Stimulated activated CD8-positive, alpha-beta memory T cell treated with anti-CD3 and anti-CD28 coated beads, Interleukin-7, amount 100 ng/mL, for 24 hours (primary cell): ENCODE measurements around the gene CRACDL.
"Not testable (repeated sequence)": the region's sequence is repeated elsewhere in the genome, so short reads cannot be mapped to it uniquely, and the experiment has no call there.

Experiments
- DNase-seq: peaks from one replicate; pipeline ENCODE4 v3.0.0-alpha.2; 2020; ENCODE audit warnings: low read depth

CRACDL gene

DNA sequence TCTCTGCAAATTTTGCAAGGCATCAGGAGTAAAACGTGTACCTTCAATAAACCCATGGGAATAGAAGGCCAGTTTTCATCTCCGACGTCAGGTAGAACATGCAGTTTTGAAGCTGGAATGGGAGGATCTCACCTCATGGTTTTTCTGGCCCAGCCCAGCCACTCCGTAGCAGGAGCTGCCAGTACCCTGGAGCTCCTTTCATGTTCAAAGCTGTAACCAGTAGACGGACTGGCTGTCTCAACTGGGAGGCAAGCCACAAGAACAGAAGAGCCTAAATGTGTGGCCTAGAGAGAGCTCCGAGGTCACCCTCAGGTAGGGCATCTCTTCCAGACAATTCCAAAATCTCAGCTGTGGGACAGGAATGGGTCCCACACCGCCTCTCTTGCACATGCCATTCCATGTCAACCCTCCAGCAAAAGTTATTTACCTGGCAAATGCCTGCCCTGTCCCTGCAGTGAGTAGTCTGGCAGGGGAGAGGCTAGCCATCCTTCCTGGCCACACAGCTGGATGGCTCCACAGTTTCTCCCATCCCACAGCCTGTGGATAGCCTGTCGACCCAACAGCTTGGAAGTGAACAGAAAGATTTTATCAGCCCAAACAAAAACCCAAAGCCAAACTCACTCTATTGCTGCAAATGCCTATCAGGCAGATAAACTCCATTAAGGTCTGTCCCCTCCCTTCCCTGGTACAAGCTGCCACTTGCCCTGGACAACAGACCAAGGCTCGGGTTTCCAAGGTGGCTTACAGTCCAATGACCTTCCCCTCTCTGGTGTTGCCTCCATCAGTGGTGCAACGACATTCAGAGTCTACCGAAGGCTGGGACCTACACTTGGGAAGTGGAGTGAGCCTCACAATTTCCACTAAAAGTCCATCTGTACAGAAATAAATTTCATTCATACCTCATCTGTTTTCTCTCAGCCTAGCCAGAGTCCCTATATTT is 27.8 kb downstream of the CRACDL start:
- no peak for DNase-seq

DNA sequence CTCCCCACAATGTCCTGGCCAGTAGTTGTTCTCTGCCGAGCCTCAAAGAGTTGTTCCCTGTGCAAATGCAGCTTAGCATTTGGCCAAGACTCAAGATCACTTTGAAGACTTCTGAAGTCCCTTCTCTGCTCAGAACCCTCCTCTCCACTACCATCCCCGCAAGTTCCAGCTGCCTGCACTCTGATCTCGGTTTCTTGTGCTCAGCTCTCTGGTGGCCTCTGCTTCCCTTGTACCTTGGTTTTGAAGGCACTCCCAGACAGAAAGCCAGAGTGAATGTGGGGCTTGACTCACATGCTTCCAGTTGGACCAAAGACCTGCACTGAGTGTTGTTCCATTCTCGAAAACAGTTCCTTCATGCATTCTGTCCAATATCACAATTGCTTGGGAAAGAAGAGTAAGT is 28.6 kb downstream of the CRACDL start:
- DNase-seq: no peak

DNA sequence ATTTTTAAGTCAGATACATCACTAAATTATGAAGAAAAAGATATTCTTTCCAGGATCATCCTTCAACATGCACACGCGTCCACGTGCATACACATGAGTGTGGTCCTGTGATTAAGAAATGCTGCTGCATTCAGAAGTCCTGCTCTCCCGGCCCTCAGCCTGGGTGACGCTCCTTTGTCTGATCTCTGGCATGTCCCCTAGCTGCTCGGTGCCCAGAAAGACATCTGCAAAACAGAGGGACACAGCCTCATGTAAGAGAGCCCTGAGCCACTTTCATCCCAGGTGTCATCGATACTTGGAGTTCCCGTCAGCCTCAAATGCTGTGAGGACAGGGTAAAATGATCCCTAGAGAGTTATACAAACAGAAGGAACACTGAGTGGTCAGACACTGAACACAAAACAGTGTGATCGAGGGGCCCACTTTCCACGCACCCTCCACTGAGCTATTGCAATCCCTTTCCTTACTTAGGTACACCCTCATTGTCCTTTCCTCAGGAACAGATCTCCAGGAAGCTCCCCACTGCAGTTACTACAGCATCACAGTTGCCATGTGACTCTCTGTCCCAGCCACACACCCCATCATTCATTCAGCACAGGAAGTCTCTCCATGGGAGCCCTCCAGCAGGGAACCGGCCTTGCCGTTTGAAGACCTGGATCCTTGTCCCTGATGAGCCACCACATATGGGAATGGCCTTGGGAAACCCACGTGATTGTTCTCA is 32.1 kb downstream of the CRACDL start:
- no peak for DNase-seq

DNA sequence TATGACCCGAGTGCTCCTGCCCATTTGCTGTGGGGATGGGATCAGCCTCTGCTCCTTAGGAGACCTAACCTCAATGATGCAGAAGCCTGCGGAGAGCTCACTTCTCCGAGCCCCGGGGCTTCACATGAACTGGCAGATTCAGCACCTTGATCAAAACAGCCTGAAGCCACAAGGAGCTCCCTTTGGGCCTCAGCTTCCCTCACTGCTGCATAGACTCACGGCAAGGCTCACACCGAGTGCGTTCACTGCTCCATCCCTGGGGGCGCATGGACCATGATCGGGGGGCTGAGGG is 33.0 kb downstream of the CRACDL start:
- no peak for DNase-seq

DNA sequence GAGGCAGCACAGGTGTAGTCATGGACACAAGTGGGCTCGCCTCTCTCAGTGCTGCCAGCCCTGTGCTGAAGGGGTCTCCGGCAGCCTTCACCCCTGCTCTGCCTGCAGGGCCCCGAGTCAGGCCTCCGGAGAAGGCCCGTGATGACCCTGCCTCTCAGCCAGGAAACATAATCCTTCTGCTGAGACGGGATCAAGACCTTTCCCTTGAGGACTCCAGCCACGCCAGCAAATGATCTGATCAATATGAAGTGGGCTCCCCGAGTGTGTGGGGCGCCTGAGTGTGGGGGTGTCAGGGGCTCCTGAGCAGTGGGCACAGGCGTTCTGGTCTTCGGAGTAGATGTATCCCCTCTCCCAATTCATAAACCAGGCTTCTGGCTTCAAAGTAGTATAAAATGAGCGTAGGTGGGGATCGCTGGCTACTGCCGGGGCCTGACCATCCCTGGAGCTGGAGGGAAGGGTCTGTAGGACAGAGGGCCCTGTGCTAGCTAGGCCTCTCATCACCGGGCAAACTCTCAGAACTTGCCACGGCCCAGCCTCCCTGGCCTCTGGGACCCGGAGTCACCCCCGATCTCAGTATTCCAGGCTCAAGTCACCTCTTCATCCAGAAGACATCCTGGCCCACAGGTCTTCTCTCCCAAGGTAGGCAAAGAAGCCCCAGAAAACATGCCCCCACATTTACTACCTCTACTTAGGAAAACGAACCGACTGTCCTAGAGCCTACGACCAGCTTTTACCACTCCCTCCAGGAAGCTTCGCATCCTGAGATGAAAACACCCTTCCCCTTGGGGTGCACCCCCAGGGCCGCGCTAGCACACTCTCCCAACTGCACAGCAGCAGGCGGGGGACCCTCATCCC is 33.6 kb downstream of the CRACDL start:
- DNase-seq: no peak

DNA sequence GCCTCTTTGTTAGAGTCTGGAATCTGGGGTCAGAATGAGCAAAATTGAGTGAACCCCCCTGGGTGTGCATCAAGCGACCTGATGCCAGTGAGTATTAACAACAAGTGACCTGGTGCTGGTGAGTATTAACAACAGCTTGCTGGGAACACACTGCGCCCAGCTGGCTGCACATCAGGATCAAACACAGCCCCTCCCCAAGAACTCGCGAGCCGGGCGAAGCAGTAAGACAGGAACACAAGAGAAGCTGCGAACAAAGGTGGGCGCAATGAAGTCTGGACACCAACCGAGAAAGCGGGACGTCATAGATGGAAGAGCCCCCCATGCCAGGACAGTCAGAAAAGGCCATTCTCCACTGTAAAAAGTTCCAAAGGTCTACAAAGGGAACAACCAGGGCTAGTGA is 34.3 kb downstream of the CRACDL start:
- no peak for DNase-seq

DNA sequence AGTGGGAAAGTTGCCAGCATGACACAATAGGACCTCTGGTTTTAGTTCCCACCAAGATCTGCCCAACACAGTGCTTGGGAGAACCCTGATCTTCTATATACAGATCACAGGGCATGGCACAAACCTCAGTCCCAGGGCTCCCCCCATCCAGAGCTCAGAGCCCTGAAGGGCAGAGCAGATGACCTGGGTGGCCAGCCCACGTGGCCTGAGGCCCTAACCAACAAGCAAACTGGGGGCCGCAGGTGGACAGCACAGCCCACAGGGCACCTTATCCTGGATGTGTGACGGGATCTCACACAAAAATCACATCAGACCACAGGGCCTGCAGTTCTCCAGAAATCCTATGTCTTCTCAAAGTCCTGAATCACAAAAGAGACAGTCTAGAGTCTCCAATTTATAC is 34.7 kb downstream of the CRACDL start:
- no peak for DNase-seq

DNA sequence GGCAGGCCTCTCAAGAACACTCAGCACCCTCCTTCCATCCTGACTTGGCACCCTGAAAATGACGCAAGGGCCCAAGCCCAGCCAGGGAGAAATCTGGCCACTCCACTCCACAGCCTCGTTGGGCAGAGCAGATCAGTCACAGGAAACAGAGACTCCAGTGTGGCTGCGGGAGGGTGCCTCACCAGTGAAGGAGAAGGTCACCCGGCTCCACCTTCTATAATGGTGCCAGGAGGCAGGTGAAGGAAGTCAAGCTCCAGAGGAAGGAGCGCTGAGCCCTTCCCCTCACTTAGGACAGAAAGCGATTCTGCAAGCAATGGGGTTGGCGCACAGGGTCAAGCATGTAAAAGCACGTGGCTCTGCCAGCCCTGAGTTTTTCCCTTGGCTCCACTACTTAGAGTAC is 35.3 kb downstream of the CRACDL start:
- DNase-seq: no peak

DNA sequence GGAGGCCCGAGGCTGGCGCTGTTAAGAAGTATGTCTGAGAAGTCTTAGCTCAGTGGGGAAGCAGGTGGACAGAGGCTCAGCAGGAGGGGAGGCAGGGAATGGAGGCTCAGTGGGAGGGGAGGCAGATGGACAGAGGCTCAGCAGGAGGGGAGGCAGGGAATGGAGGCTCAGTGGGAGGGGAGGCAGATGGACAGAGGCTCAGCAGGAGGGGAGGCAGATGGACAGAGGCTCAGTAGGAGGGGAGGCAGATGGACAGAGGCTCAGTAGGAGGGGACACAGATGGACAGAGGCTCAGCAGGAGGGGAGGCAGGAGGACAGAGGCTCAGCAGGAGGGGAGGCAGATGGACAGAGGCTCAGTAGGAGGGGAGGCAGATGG is 36.3 kb downstream of the CRACDL start:
- not testable (repeated sequence) for DNase-seq

DNA sequence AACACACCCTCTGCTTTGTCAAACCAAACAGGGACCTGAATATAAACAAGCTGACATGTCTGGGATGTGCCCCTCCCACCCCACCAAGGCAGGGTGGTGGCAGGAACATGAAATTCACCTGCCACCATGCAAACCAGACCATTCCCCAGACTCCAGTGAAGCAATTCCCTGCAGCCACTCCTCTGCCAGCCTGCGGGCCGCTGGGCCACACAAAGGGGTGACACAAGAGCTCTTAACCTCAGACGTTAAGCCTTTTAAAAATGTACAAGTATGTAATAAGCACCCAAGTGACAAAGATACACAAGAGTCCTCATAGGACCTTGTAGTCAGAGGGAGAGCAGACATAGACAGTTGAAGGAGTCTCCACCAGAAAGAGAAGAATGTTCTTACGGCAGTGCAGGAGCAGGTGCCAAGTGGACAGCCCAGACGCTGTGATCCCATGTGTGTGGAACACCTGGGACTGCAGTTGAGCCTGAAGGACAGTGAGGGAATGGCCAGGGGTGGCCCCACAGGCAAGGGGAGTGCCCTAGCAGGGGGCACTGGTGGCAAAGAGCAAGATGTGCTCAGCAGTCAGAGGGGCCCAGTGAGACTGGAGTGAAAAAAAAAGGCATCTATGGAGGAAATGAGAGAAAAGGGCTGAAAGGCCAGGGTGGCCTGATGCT is 36.9 kb downstream of the CRACDL start:
- DNase-seq: no peak

DNA sequence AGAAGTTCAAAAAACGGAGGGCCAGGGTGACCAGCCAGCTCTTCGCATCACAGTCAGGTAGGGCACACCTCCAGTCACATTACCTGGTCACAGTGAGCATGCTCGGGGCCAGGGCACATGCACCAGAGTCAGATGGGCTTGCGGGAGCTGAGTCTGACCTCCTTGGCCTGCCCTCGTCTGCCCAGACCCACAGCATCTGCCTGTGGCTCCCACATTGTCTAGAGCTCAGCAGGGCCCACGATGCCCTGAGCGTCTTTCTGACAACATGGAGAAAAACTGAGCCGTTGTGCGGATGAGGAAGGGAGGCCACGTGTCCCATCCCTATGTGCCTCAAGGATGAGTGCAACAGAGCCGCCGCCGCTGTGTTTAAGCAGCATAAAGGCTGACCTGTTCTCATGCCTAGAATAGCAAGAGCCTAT is 37.6 kb downstream of the CRACDL start:
- no peak for DNase-seq

DNA sequence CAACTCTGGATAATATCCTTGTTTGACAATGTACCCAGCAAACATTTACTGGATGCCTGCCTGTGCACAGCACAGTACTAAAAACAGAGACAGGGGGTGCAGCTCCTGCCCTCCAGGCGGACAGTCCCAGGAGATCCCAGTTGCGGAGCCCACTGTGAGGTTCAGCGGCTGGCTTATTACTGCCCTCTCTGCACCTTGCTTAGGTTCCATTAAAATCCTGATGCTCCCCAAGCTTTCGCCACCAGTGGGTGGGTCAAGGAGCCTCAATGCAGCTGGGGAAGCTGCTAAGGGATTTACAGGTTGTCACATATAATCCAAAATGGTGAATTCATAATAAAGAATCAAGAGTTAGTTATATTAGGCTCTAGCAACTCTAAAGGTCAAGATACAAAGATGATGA is 38.3 kb downstream of the CRACDL start:
- DNase-seq: no peak

DNA sequence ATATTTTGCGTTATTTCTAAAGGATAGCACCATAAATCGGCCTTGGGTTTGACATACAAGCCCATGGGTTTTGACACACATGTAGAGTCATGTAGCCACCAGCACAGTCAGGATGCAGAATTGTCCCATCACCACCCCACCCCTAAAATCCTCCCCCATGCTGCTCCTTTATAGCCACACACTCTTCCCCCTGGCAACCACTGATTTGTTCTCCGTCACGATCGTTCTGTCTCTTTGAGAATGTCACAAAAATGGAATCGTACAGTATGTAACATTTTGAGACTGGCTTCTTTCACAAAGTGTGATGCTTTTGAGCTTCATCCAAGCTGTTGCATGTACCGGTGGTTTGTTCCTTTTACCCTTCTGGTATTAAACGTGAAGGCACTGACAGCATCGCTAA is 39.1 kb downstream of the CRACDL start:
- no peak for DNase-seq

DNA sequence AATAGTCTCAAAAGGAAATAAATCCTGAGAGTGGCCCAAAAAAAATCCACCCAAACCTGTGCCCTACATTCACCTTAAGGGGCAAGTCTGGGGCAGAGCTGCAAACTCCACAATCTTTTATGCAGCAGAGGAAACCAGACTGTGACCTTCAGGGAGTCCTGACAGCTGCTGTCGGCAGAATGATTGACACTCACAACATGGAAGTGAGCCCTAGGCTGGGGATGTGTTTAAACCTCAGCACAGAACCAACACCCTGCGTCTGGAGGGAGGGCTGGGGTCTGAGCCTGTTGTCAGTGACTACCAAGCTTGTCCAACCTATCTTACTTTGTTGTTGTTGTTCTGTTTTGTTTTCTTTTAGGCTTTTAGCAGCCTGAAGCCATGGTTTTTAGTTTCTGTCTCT is 39.6 kb downstream of the CRACDL start:
- DNase-seq: no peak

DNA sequence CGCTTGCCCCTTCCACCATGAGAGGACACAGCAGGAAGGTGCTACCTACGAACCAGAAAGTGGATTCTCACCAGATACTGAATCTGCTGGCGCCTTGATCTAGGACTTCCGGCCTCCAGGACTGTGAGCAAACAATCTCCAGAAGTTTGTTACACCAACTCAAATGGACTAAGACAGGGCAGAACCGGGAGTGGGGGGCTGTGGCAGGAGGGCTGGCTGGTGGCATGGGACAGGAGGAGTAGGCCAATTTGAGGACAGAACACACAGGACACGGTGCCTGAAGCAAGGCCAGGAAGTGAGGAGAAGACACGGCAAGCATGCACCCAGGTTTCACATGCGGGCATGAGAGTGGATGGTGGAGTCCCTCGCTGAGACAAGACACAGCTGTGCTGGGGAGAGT is 40.1 kb downstream of the CRACDL start:
- DNase-seq: no peak

DNA sequence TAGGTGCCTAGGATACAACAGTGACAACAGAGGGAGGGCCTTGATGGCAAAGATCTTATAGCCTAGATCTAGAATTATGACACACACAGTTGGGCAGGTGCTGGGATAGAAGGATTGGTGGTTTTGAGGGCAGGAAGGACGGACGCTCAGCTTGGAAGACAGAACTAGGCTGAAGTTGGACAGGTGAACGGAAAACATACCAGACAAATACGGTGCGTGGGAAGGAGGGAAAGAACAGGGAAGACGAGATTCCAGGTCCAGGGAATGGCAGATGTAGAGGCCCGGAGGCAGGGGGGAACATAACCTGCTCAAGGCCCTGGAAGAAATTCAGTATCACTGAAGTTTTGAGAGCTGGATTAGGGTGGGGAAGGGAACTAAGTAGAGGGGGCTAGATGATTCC is 40.8 kb downstream of the CRACDL start:
- DNase-seq: no peak

DNA sequence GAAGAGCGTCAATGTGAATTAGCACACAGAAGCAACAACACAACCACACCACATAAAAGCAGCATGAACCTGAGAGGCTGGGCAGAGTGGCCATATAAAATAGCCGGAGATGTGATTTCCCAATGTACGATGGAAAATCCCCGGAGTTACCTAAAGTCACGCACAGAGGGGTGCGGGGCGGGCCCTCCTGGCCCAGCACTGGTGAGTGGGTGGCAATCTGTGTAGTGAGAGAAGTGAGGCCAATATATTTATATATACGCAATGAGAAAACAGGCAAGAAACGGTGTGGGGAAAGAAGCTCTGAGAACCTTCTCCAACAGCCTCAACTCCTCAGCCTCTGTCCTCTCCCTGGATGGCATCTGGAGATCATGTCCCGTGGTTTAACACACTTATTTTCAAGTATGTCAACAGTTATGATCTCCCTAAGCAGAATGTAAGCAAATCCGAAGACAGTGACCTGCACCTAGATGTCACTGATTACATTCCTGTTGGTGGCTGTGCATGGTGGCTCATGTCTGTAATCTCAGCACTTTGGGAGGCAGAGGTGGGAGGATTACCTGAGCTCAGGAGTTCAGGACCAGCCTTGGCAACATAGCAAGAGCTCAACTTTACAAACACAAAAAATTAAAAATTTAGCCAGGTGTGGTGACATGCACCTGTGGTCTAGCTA is 41.6 kb downstream of the CRACDL start:
- DNase-seq: no peak

DNA sequence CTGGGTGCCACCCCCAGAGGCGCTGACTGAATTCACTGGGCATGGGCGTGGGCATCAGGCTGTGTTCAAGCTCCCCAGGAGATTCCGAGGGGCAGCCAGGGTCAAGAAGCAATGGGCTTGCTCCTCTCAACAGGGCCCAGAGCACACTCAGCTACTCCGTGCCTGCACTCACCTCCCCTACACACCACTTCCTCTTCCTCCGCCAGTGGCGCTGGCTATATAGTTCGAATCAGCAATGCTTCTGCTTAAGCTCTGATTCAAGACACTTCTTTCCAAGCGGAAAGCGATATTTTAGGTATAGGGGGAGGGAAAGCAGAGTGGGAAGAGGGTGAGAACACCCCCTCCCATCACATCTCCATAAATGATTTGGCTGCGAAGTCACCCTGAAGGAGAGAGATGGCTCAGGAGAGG is 42.1 kb downstream of the CRACDL start:
- no peak for DNase-seq

DNA sequence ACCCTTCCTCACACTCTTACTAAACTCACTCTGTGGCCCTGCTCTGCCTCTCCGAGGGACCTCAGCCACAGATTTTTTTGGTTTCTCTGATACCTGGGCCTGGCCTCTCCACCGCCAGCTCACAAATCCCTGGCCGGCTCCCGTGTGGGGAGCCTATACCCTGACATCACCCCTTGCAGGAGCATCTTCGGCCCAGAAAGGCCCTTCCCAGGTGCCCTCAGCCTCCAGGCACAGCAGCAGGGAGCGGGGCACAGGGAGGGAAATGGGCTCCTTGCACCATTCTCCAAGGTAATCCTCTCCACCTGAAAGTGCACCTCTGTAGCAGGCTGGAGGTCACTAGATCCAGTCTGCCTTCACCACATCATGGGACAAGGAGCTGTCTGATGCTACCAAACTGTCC is 43.2 kb downstream of the CRACDL start:
- DNase-seq: no peak

DNA sequence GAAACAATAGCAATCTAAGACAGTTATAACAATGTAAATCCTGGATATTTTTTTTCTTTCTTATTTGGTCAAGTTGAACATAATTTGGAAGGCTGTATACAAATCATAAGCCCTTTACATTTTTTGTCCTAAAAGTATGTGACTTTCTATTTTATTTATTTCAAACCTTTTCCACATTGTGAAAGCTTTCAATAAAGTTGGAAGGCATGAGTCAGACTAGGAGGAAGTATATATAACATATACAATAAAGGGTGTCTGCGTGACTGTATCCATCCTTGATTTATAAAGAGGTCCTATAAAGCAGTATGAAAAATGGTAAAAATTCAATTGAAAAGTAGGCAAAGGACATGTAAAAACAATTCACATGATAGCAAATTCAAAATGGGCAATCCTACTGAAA is 44.4 kb downstream of the CRACDL start:
- no peak for DNase-seq

DNA sequence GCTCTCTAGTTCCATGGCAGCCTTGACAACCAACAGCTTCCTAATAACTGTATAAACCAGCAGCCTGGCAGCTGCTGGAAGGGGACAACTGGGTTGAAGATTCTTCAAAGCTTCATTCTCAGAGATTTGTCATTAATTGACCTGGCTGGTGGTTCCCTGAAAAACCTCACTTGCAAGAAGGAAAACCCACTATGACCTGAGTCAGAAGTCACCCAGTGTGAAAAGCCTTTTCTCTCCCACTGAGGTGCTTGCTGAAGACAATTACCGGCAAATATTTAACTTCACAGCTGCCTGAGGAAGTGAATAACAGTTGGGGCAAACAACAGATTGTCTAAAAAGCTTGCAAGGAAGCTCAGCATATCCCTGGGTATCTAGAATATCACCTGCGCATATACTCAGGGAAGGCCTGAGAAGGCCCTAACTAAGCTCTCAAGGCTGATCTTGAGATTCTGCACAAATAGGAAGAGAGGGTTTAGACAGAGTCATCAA is 49.9 kb downstream of the CRACDL start:
- DNase-seq: no peak

DNA sequence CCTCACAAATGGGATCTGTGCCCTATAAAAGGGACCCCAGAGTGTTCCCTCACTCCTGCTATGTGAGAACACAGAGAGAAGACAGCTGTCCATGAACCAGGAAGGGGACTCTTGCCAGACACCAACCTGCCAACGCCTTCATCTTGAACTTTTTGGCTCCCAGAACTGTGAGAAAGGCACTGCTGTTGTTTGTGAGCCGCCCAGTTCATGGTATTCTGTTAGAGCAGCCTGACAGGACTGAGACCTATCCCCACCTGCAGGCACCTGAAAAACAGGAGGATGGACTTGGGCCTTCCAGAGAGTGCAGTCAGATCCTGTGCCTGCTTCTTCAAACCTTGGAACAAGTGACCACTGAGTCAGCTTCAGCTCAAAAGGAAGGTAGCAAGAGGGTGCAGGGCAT is 51.4 kb downstream of the CRACDL start:
- no peak for DNase-seq
